ENCODE data around the gene CUEDC2.

The CUEDC2 gene

GRCh38 chr10:102470579-102471546, 38.5 kb upstream of the CUEDC2 start:
- H3K4me3 ChIP-seq (replicated peaks in 1 of 2; ENCODE audit: low read depth in 2 of 2, low read length in 2 of 2): no peak overlapping the region
- TF ChIP-seq CTCF (IDR thresholded peaks at IDR 0.05; ENCODE audit: low read depth, low read length): no peak
- DNase-seq (ENCODE audit: low read depth in 2 of 2): no peak

GRCh38 chr10:102468683-102469082, 36.3 kb upstream of the CUEDC2 start:
- no peak for TF ChIP-seq CTCF (IDR thresholded peaks at IDR 0.05; ENCODE audit: low read depth, low read length)
- no peak overlapping the region for H3K4me3 ChIP-seq (replicated peaks in 1 of 2; ENCODE audit: low read depth in 2 of 2, low read length in 2 of 2)
- peak; percentile 51 to 73 for DNase-seq (ENCODE audit: low read depth in 2 of 2)

GRCh38 chr10:102467971-102468438, 35.6 kb upstream of the CUEDC2 start:
- DNase-seq (ENCODE audit: low read depth in 2 of 2): no peak
- no peak for TF ChIP-seq CTCF (IDR thresholded peaks at IDR 0.05; ENCODE audit: low read depth, low read length)
- H3K4me3 ChIP-seq (replicated peaks in 1 of 2; ENCODE audit: low read depth in 2 of 2, low read length in 2 of 2): no peak overlapping the region

- TF ChIP-seq CTCF (IDR thresholded peaks at IDR 0.05; ENCODE audit: low read depth, low read length): no peak
- no peak for DNase-seq (ENCODE audit: low read depth in 2 of 2)
- no peak overlapping the region for H3K4me3 ChIP-seq (replicated peaks in 1 of 2; ENCODE audit: low read depth in 2 of 2, low read length in 2 of 2)
Observed at GRCh38 chr10:102467318-102467717, 34.9 kb upstream of the CUEDC2 start.

- no peak for TF ChIP-seq CTCF (IDR thresholded peaks at IDR 0.05; ENCODE audit: low read depth, low read length)
- DNase-seq (ENCODE audit: low read depth in 2 of 2): no peak
- H3K4me3 ChIP-seq (replicated peaks in 1 of 2; ENCODE audit: low read depth in 2 of 2, low read length in 2 of 2): no peak overlapping the region
Observed at GRCh38 chr10:102465466-102465865, 33.1 kb upstream of the CUEDC2 start.

GRCh38 chr10:102463983-102464382, 31.6 kb upstream of the CUEDC2 start:
- no peak for TF ChIP-seq CTCF (IDR thresholded peaks at IDR 0.05; ENCODE audit: low read depth, low read length)
- no peak overlapping the region for H3K4me3 ChIP-seq (replicated peaks in 1 of 2; ENCODE audit: low read depth in 2 of 2, low read length in 2 of 2)
- DNase-seq (ENCODE audit: low read depth in 2 of 2): no peak

Data from cardiac fibroblast (primary cell).